HG03103 (cell line): Measurements from ENCODE around the gene CKB.
"Not testable (repeated sequence)": the region's sequence is repeated elsewhere in the genome, so short reads cannot be mapped to it uniquely, and the experiment has no call there.

Experiments
- ATAC-seq: cut with Tn5 transposase; IDR thresholded peaks from one replicate; pipeline ENCODE4 v1.9.1; 2021; ENCODE audit warnings: low read depth; ENCODE audit not compliant: unreplicated experiment

CKB gene

DNA sequence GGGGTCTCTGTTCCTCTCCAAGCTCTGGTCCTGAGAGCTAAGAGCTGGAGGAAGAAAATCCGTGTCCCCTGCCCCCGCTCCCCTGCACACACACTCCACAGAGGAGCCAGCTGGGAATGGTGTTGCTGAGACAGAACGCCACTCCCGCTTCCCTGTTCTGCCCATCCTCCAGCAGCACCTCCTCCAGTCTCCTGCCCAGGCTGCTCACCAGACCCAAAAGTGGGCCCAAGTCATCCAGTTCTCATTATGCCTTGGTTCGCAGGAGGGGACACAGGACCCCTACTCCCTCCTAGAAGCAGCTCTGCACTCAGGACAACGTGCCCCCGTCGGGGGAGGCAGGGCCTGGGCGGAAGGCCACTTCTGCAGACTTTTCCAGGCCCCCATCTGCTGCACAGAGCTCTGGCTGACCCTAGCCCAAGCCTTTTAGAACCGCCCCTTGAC, 5.5 kb upstream of the CKB start:
- ATAC-seq: no peak

- ATAC-seq: no peak
Measured at GRCh38 chr14:103527408-103528145, 4.9 kb upstream of the CKB start.

- ATAC-seq: no peak
Measured at GRCh38 chr14:103526914-103527248, 4.3 kb upstream of the CKB start.

DNA sequence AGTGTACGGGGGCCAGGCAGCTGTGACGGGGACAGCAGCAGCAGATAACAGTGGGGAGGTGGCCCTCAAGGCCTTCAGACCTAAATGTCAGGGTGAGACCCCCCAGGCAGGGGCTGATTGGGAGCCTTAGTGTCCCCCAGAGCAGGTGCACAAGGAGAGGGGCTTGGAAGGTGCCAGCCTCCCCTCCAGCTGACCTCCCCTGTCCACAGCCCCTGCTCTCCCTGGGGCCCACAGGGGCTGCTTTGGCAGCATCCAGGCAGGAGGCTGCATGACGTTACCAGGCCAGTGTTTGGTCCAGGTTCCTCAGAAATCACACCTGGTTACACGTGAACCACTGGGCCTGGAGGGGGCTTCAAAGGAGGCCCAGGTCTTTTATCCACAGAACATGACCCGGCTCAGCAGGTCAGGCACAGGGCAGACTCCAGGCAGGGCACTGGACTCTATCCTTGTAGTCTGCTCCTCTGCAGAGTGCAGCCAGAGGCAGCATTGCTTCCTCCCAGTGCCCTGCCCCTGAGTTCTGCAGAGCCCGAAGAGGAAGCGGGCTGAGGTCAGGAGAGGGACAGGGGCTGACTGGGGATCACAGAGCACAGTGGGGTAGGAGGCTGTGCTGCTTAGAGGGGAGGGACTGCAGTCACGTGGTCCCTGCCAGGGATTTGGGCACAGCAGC, 3.8 kb upstream of the CKB start:
- ATAC-seq: no peak

DNA sequence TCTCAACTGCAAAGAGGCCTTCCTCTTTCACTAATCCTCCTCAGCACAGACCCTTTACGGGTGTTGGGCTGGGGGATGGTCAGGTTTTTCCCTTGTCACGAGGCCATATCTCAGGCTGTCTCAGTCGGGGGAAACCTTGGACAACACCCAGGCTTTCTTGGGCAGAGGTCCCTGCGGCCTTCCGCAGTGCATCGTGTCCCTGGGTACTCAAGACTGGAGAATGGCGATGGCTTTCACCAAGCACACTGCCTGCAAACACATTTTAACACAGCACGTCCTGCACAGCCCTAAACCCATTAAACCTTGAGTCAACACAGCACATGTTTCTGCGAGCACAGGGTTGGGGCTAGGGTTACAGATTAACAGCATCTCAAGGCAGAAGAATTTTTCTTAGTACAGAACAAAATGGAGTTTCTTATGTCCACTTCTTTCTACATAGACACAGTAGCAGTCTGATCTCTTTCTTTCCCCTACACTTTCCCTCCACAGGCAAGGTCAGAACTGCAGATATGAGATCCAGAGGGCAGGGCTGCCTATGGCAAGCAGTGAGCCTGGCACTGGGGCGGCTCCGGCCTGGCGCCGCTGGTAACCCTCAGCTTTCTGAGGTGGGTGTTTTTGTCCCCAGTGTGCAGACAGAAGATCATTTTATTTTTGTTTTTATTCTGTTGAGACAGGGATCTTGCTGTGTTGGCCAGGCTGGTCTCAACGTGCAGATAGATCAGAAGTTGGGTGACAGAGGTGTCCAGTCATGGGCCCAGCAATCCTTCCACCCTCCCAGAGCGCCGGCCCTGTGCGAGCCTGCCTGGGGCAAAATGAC, 3.0 kb upstream of the CKB start:
- not testable (repeated sequence) for ATAC-seq

- ATAC-seq: no peak
Measured at GRCh38 chr14:103524002-103524935, 1.6 kb upstream of the CKB start.

DNA sequence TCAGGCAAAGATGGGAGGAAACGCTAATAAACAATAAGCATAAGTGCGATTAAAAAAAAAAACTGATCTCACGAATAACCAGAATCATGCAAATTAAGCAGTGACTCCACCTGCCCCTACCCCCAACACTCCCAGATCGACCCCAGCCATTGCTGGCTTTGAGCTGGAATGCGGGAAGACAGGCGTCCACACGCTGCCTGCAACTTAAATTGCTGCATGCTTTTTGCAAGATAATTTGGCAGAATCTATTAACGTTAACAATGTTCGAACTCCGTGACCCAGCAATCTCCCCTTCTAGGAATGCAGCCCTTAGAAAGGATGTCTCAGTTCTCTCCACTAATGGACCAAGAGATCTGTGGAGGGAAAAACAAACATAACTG, 935 bp upstream of the CKB start:
- no peak for ATAC-seq

- no peak for ATAC-seq
Measured at GRCh38 chr14:103521951-103522563, 573 bp downstream of the CKB start.

DNA sequence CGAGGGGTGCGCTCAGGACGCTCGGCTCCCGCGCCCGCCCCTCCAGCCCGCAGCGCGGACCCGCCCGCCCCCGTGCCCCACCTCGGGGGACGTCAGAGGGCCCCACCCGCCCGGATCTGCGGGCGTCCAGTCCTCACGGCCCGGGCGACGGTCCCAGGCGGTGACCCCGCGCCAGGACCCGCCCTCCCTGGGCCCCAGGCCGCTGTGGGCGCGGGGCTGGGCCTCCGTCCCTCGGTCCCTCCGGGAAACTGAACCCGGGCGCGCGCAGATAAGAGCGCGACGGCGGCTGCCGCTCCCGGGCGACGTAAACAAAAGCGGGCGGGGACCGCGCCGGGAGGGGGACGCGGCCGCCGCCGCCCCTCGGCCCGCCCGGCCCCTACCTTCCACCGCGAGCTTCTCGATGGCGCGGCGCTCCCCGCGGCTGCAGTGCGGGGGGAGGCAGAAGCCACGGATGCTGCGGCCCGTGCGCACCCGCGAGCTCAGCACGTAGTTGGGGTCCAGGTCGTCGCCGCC, 1.1 kb downstream of the CKB start:
- no peak for ATAC-seq

DNA sequence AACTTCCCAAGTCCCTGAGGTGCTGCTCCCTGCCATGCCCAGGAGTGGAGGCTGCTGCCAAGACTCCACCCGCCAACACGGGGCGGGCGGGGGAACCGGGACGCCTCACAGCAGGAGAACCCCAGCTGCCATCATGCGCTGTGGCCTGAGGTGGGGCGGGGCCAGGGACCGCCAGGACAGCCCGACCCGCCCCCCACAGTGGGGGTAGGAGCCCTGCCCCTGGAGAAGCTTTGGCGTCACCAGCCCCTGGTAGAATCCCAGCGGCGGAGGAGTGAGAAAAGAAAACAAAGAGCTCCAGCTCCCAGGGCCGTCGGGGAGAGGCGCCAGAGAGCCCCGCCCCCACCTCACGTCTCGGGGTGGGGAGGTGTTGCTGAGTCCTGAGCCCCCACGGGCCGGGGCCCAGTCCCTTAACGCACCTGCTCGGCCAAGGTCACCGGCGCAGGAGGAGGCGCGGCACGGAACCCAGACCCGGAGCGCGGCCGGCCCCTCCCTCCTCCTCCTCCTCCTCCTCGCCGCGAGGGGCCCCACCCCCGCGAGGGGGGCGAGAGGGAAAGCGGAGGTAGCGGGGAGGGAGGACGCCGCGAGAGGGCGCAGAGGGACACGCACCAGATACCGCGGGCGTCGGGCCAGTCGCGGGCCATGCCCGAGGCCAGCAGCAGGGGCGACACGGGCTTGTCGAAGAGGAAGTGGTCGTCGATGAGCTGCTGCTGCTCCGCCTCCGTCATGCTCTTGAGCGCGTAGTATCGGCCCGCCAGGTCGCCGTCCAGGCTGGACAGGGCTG, 1.8 kb downstream of the CKB start:
- ATAC-seq: peak; percentile 35

DNA sequence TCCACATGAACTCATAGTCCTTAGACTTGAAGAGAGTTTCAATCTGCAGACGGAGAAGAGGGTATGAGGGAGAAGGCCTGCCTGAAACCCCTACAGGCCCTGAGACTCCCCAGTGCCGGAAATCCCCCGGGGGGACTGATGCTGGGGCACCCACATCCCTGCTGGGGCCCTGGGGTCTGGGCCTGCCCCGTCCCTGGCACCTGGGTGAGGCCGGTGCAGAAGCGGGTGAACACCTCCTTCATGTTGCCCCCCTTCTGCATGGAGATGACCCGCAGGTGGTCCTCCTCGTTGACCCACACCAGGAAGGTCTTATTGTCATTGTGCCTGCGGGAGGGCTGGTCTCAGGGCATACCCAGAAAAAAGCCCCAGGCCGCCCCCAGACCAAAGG, 2.4 kb downstream of the CKB start:
- ATAC-seq: no peak

DNA sequence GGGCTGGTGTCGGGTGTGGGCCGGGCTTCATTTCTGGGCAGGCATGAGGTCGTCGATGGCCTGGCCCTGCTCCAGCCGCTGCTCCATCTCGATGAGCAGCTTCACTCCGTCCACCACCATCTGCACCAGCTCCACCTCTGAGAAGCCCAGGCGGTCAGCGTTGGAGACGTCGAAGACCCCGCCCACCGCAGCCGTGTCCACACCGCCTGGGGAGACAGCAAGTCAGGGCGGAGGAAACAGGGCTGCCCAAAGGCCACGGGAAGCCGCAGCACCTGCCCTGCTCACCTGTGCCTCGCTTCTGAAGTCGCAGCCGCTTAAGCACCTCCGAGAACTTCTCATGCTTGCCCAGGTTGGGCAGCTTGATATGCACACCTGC, 2.8 kb downstream of the CKB start:
- no peak for ATAC-seq

DNA sequence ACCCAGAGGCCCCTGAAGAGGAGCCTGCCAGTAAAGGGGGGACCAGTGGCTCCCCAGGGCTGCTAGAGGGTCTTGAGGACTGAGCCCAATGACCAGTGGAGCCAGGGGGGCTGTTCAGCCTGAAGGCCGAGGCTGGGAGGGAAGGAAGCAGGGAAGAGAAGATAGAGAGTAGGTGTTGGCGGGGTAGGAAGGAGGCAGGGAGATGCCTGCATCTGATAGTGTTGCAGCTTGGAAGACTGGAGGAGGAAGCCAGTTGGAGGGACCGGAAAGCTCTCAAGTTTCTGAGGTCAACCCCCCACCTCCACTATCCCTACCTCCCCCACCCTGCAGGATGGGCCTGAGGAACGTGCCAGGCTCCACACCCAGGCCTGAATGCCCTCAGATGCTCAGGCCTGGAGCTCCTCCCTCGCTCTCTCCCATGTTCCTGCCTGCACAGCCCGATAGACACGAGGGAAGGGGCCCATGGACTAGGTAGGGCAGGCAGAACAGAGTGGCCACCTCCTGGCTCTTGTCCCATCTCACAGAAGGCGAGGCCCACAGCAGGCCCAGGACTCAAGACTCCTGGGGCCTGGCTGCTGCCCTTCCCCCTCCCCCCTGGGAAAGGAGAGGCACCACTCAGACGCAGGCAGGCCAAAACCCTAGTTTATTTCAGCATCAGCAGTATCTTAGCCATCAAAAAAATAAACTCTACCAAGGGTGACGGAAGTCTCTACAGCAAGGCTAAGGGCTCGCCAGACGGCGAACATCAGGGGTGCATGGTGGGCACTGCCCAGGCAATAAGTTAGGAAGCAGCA, 3.4 kb downstream of the CKB start:
- no peak for ATAC-seq

GRCh38 chr14:103518422-103519042, 4.1 kb downstream of the CKB start:
- no peak for ATAC-seq

DNA sequence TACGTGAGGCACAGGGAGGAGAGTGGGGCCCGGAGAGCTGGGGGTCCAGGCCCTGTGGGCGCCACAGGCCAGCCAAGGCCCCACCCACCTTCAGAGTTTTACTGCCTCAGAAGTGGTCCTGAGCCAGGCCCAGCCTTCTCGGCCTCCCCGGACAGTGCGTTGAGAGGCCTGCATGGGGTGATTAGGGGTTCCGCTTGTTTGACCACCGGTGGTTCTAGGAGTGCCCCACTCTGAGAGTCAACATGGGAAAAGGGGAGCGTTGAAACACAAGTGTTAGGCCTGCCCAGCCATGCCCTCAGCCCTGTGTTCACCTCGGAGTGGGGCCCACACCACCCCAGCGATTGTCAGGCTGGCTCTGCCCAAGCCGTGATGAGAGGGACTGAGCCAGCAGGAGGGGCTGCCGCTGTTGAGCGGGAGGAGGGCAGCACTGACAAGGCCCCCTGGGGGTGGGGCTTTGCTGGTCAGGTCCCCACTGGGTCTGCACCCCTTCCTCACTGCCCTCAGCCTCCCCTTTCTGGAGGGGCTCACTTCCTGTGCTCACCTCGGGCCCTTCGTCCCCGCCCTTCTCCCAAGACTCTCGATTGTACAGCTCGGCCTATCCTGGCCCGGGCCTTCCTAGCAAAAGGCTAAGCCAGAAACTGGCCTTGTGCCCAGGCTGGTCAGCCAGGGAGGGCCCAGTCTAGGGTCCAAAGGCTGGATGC, 4.8 kb downstream of the CKB start:
- ATAC-seq: no peak

DNA sequence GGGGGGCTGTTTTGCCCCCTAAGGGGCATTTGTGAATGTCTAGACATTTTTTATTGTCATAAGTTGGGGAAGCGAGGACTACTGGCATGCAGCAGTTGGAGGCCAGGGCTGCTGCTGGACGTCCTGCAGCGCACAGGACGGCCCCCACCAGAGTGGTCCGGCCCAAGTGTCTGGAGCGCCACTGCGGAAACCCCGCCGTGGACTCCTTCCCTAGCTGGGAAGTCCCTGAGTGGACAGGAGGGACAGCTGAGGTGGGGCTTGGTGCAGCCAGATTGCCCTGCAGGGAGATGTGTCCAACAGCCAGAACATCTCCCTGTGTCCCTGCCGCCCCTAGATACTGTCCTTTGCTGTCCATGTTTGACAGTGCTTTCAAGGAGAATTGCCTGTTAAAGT, 5.5 kb downstream of the CKB start:
- ATAC-seq: no peak

DNA sequence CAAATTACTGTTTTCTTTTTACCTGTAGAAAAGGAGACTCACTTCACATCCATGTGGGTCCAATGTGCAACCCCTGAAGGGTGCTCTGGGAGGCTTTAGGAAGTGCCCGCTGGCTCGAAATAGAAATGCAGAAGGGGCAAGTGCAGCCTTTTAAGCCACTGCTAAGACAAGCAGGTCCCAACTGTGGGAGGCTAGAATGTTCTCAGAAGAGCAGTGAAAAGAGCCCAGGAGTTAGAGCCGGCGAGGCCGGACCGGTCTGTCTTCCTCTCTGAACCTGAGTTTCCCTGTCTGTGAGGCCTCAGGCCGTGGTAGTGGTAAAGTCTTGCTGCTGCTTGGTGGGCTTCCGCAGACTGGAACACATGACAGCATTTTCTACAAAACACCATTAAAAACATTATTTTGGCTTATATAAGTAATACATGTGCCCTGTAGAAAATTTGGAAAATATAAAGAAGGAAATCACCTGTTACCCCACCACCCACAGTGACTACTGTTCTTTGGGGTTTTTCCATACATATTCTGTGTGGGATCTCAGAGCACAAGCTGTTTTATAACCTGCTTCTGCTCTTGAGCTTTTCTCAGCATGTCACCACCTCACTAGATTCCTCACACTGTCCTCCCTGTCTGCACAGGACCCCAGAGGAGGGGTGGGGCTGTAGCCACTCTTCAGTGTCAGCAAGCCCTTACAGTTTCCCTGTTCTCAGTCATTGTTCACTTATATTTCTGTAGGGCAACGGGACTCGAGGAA, 6.0 kb downstream of the CKB start:
- no peak for ATAC-seq
